ENCODE results near the gene MRTFB. TPM values are rescaled to one million over a fixed set of nuclear protein-coding genes. Genes with fewer than 3 reads are reported as not detected.

MRTFB gene
- total and polyA plus RNA-seq, 2 of the 13 experiments (the other 11 are each of a cell fraction or from before 2014, with no cell fraction given) = 11.4 to 14.0 TPM

- TF ChIP-seq POGK (CRISPR knock-in tag; conservative IDR thresholded peaks at IDR 0.05) = 0 out of 2 replicates have a peak, but pooled peaks have one; percentile 57
- 0 out of 2 replicates have a peak, but pooled peaks have one; percentile 17 for TF ChIP-seq SIN3A (IDR thresholded peaks at IDR 0.05; ENCODE audit: borderline replicate concordance, low read depth, low read length)
- no peak for TF ChIP-seq HCFC1 (IDR thresholded peaks at IDR 0.05; ENCODE audit: low read depth, low read length)
- TF ChIP-seq CCAR2 (optimal IDR thresholded peaks at IDR 0.05; ENCODE audit: low read depth, low read length) = peak; percentile 53
- TF ChIP-seq ZMAT3 (CRISPR knock-in tag; conservative IDR thresholded peaks at IDR 0.05) = 0 out of 2 replicates have a peak, but pooled peaks have one; percentile 29
- no peak for TF ChIP-seq ZNF484 (CRISPR knock-in tag; IDR thresholded peaks at IDR 0.05; ENCODE audit: borderline replicate concordance, low read depth)
- no peak for TF ChIP-seq ISL2 (CRISPR knock-in tag; IDR thresholded peaks at IDR 0.05)
- TF ChIP-seq ZNF572 (CRISPR knock-in tag; IDR thresholded peaks at IDR 0.05) = 0 out of 2 replicates have a peak, but pooled peaks have one; percentile 27
- 0 out of 2 replicates have a peak, but pooled peaks have one; percentile 4 for TF ChIP-seq HBP1 (CRISPR knock-in tag; IDR thresholded peaks at IDR 0.05; ENCODE audit: low read depth)
- TF ChIP-seq MTF1 (CRISPR knock-in tag; IDR thresholded peaks at IDR 0.05) = no peak
- TF ChIP-seq DNMT1 (CRISPR knock-in tag; IDR thresholded peaks at IDR 0.05) = no peak
- 0 out of 2 replicates have a peak, but pooled peaks have one; percentile 9 for TF ChIP-seq ZFP91 (CRISPR knock-in tag; IDR thresholded peaks at IDR 0.05; ENCODE audit: borderline replicate concordance)
- 0 out of 2 replicates have a peak, but pooled peaks have one; percentile 2 for TF ChIP-seq NFKBIZ (CRISPR knock-in tag; IDR thresholded peaks at IDR 0.05)
- TF ChIP-seq SAP130 (CRISPR knock-in tag; IDR thresholded peaks at IDR 0.05; ENCODE audit: low read depth) = no peak
- no peak for TF ChIP-seq HOXA5 (CRISPR knock-in tag; IDR thresholded peaks at IDR 0.05)
- 0 out of 2 replicates have a peak, but pooled peaks have one; percentile 59 for TF ChIP-seq TGIF2 (CRISPR knock-in tag; IDR thresholded peaks at IDR 0.05)
- 0 out of 4 replicates have a peak, but pooled peaks of 1 of the 2 experiments have one; percentile 0 for TF ChIP-seq HMGXB4 (CRISPR knock-in tag; IDR thresholded peaks at IDR 0.05; ENCODE audit: borderline replicate concordance in 1 of 2, low read depth in 1 of 2)
- no peak for TF ChIP-seq FLYWCH1 (CRISPR knock-in tag; IDR thresholded peaks at IDR 0.05)
- no peak for TF ChIP-seq ZNF274 (CRISPR knock-in tag; IDR thresholded peaks at IDR 0.05)
- peak; percentile 12; the same call in 1 of the 2 replicates for TF ChIP-seq FOXC1 (CRISPR knock-in tag; IDR thresholded peaks at IDR 0.05; ENCODE audit: borderline replicate concordance)
- TF ChIP-seq BCL3 (CRISPR knock-in tag; IDR thresholded peaks at IDR 0.05) = no peak; the same call in 1 of the 2 replicates
- TF ChIP-seq ZNF30 (CRISPR knock-in tag; IDR thresholded peaks at IDR 0.05) = 0 out of 2 replicates have a peak, but pooled peaks have one; percentile 21
- no peak for TF ChIP-seq HES4 (CRISPR knock-in tag; IDR thresholded peaks at IDR 0.05; ENCODE audit: borderline replicate concordance)
Observed at GRCh38 chr16:14303182-14303618, 232.1 kb downstream of the MRTFB start (continued).

All from HepG2 (cell line).